Measurements from ENCODE around the gene NEURL4.

The NEURL4 gene

DNA sequence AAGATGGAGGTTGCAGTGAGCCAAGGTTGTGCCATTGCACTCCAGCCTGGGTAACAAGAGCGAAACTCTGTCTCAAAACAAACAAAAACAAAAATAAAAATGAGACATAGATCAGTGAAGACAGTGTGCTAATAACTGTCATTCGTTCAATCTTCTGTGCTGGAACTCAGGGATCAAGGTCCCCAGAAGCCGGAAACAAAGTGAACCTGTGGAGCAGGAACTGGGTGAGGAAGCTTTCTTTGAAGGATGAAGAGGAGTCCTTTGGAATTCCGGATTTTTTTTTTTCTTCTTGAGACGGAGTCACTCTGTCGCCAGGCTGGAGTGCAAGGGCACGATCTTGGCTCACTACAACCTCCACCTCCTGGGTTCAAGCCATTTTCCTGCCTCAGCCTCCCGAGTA is 49.7 kb downstream of the NEURL4 start:
- no peak for DNase-seq (ENCODE audit: low read depth)

DNA sequence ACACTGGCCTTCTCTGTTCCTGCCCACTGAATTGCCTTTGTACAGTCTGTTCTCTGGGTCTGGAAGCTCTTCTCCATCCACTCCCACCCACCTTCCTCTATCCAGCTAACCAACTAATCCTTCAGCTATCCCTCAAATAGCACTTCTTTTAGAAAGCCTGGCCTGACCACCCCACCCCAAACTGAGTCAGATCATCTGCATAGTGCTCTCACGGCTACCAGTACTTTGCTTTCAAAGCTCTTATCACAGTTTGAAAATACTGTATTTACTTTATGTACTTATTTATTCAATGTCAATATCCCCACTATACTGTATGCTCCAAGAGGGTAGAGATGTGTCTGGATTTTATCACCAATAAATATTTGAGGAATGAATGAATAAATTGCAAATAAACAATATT is 62.4 kb downstream of the NEURL4 start:
- peak; percentile 49 for DNase-seq (ENCODE audit: low read depth)
